GM19397 (cell line): ENCODE data around the gene KCNJ3.
"Not testable (repeated sequence)": the region's sequence is repeated elsewhere in the genome, so short reads cannot be mapped to it uniquely, and the experiment has no call there.

ENCODE experiments used
- ATAC-seq: cut with Tn5 transposase; IDR thresholded peaks from one replicate; pipeline ENCODE4 v1.9.1; 2021; ENCODE audit warnings: mild to moderate bottlenecking, moderate library complexity; ENCODE audit not compliant: unreplicated experiment

The KCNJ3 gene

DNA sequence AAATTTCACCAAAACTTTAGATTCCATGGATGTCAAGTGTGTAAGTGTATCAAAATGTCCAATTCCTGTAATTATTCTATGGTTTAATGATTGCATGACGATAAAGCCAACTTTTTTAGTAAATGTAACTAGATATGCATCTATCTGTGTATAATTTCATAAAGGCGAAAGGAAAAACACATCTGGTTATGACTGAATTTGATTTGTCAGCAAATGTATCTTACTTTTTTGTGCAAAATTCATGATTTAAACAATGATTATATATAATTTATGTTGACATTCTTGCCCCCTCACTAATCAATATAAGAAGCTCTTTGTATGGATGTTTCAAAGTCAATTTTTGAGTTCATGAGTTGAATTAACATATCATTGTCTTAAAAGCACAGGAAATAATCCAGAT is 138.5 kb downstream of the KCNJ3 start:
- ATAC-seq = no peak

GRCh38 chr2:154844513-154844912 is 146.0 kb downstream of the KCNJ3 start:
- no peak for ATAC-seq

DNA sequence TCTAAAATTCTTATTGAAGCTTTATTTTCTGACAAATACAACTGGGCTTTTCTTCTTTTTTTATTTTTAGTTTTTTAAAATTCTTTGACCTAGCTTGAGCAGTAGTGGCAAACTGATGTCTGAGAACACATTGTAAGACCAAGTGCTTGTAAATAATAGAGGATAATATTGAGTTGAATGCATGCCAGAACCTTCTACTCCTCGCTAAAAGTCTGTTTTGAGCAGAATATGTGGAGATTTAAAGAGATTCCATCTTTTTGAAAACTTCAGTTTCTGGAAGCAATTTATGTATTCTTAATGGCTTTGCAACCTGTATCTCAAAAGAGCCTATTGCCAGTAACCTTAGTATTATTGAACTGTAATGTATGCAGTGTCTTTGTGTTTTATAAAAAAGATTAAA is 148.3 kb downstream of the KCNJ3 start:
- ATAC-seq = no peak

DNA sequence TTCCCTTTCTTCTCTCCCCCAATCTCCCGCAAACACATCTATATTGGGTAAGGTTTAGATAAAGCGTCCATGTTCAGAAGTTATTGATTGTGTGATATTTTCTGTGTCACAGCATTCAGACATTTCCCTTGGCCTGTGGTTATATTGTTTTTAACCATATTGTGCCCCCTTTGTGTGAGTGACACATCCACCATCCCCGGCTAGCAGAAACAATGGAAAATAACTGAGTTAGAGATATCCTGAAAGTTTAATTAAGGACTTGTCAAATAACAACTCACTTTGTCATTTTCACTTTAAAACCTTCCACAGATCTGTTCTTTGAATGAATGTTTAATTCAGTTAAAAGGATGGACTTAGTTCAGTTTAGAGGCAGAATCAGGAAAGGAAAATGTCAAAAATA is 151.0 kb downstream of the KCNJ3 start:
- no peak for ATAC-seq

GRCh38 chr2:154850532-154850931 is 152.0 kb downstream of the KCNJ3 start:
- no peak for ATAC-seq

DNA sequence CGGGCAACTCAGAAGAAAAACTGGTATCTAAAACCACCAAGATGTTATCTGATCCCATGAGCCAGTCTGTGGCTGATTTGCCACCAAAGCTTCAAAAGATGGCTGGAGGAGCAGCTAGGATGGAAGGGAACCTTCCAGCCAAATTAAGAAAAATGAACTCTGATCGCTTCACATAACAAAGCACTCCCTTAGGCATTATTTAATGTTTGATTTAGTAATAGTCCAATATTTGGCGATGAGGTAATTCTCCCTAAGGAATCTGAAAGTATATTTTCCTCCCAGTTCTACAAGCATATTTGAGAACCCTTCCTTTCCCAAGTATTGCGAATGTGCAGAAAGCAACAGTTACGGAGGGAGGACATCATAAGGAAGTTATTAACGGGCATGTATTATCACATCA is 156.6 kb downstream of the KCNJ3 start:
- ATAC-seq = no peak

- ATAC-seq = not testable (repeated sequence)
Observed at GRCh38 chr2:154867151-154867550, 168.7 kb downstream of the KCNJ3 start.

DNA sequence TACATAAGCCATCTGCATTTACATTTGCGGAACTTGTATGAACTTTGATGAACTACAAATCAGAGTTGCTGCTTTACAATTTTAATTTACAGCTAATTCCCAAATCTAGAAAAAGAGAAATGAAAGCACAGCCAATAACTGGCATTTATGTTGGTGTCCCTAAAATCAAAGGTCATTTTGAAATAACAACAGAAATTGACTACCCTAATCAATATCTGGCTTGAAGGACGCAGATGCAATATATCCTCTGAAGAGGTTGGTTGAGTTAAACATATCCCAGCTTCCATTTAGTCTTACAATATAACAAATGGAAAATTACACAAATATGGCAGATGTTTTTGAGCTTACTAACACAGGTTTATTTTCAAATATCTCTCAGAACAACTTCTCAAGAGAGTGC is 177.5 kb downstream of the KCNJ3 start:
- ATAC-seq = no peak

GRCh38 chr2:154882725-154883124 is 184.2 kb downstream of the KCNJ3 start:
- no peak for ATAC-seq

GRCh38 chr2:154886316-154886715 is 187.8 kb downstream of the KCNJ3 start:
- no peak for ATAC-seq

GRCh38 chr2:154898269-154898668 is 199.8 kb downstream of the KCNJ3 start:
- ATAC-seq = no peak

GRCh38 chr2:154901063-154901462 is 202.6 kb downstream of the KCNJ3 start:
- ATAC-seq = no peak
